ENCODE measurements around the gene AGR2. TPM values are rescaled to one million over a fixed set of nuclear protein-coding genes. Genes with fewer than 3 reads are reported as not detected.

The AGR2 gene
- total RNA-seq, 1 experiment from 2014 or later: 3.5 TPM

DNA sequence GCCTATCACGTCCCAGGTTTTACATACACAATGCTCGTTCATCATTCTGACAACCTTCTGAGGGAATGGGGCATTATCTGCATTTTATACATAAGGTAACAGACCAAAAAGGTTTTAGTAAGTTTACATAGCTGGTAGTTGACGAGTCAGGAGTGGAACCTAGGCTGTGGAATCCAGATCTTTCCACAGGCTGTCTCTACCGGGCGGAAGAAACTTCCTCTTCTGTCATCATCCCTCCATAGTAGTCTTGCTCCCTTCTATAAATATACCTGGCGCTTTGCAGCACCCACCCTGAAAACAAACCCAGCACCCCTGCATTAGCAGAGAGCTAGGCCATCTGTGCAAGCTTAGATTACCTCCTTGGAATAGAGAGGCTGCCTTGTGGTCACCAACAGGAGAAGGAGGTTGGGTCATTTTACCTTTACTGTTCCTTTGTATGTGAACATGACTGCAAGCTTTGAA, 49.9 kb downstream of the AGR2 start:
- peak; percentile 39 for DNase-seq (ENCODE audit: low read depth)
- in situ Hi-C loops (cut with HindIII; ENCODE audit: low pct_unique_long_range_greater_than_20kb, low sequenced_read_pairs): no loop called here

DNA sequence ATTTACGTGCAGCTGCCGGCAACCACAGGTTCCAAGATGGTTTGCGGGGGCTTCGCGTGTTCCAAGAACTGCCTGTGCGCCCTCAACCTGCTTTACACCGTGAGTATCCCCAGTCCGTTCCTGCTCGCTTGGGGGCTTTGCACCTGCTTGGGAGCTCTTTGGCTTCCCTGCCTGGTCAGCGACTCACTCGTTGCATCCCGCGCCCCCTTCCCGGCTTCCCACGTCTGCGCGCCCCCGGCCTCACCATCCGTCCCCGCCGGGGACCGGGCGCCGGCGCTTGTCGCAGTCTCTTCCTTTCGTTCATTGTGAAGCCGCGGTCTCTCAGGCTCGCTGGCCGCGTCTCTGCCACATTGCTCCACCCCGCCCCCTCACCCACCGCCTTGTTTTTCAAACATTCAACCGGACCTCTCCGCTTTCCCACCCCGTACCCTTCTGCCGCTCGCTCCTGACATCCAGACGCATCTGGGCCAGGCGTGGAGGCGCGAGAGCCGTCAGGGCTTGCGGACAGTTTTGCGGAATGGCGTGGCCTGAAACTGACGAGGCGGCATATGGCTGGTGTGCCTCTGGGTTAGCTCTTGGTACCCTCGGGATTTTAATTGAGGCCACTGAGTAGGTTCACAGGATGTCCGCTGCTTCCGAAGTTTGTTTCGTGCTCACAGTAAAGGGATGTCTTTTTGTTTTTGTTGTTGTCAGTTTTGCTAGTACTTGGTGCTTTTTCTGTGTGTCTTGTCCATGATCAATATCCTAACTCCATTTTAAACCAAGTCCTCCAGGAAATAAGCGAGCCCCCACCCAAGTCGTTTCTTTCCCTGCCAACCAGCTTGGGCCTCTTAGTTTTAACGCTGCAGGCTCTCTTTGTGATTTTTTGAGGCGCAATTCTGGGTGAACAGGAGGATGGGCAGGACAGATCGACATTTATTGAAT, 50.6 kb downstream of the AGR2 start:
- peak; percentile 55 for DNase-seq (ENCODE audit: low read depth)
- in situ Hi-C loops (cut with HindIII; ENCODE audit: low pct_unique_long_range_greater_than_20kb, low sequenced_read_pairs): no loop called here

DNA sequence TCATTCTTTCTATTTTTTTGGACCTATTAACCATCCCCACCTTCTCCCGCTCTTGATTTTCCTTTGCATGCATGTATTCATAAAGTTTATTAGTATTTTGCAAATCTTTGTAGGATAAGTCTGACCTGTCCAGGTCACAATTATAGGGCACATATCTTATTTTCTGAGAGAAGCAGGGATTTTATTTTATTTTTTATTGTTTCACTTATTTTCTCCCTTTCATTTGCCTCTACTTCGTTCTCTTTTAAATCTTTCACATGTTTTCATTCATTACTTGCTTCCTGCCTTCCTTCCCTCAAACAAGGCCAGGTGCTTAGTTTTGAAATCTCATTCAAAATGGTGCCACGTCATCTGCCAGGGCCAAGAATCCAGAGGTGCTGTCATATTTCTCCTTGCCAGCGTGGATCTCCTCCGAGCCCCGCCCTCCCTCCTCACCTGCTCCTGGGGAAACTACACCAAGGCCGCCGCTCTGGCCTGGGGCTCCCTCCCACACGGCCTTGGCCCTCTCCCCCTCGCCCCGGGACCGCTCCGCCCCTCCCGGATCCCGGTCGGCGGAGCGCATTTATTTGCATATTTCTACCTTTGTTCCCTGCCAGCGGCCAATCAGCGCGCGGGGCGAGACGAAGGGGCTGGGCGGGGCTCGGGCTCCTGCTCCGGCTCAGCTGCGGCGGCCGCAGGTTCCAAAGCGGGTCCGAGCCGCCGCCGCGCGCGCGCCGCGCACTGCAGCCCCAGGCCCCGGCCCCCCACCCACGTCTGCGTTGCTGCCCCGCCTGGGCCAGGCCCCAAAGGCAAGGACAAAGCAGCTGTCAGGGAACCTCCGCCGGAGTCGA, 51.5 kb downstream of the AGR2 start, which contains the start of gene TSPAN13:
Gene TSPAN13, plus strand, starts transcription at position 654 of the 830 bp plus-strand sequence. CDS start 213 bp downstream, outside the sequence.
- DNase-seq (ENCODE audit: low read depth): peak; percentile 97
- in situ Hi-C loops (cut with HindIII; ENCODE audit: low pct_unique_long_range_greater_than_20kb, low sequenced_read_pairs): no loop called here

DNA sequence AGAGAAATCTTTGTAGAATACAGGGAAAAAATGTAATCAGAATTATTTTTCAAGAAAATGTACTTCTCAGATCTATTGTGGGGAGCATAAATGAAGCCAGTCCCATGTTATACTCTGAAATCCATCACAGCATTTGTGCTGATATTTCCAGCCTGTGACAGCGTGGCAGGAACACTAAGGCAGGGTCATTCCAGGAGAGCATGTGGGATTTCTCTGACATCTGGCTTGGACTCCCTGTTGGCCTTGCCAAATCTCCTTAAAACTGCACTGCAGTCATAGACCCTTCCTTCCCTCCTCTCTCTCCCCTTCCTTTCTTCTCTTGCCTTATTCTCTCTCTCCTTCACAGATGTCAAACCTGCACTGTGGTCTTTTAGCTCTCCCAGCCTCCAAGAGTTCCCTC, 57.7 kb downstream of the AGR2 start:
- no peak for DNase-seq (ENCODE audit: low read depth)
- in situ Hi-C loops (cut with HindIII; ENCODE audit: low pct_unique_long_range_greater_than_20kb, low sequenced_read_pairs): no loop called here

DNA sequence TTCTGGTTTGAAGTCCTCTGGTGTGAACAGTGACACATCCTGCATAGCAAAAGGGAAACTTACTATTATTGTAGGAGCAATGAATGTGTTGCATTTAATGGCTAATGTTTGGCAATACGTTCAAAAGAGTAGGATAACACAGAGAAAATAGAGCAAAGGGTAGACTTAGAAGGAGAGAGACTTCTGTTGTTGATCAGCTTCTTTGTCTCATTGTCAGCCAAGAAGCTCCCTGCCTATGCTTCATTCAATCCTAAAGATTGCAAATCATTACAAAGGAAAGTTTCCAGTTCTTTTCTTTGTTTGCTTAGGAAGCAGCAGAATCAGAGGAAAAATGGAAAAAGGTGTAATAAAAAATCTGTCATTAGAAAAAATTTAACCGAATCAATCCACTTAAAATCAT, 59.2 kb downstream of the AGR2 start:
- no peak for DNase-seq (ENCODE audit: low read depth)
- in situ Hi-C loops (cut with HindIII; ENCODE audit: low pct_unique_long_range_greater_than_20kb, low sequenced_read_pairs): no loop called here

DNA sequence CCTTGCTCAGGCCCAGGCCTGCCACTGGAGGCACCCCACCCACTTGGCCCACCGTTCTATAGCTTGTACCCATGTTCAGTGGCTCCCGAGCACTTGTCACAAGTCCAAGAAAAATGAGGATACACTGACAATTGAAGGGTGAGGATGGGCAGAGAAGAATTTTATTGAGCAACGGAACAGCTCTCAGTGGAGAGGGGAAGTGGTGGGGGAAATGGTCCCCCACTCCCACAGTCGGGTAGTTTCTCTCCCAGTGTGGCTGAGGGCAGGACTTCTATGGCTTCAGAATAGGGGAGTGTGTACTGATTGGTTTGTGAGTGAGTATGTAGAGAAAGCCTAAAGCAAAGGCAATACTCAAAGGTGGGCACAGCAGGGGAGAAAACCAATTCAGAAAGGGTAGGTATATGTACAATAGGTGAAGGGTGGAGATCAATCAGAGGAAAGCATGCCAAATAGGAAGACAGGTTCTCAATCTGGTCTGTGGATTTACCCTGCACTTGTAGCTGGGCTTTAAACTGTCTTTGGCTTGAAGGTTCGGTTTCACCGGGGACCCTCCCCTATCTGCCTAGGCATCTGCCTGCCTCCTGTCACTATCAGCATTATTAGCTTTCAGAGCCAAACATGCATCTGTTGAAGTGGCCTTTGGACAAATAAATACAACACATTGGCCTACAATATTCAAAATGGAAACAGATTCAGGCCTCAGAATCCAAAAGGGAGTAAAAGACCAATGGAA, 60.1 kb downstream of the AGR2 start:
- DNase-seq (ENCODE audit: low read depth): no peak
- in situ Hi-C loops (cut with HindIII; ENCODE audit: low pct_unique_long_range_greater_than_20kb, low sequenced_read_pairs): no loop called here

DNA sequence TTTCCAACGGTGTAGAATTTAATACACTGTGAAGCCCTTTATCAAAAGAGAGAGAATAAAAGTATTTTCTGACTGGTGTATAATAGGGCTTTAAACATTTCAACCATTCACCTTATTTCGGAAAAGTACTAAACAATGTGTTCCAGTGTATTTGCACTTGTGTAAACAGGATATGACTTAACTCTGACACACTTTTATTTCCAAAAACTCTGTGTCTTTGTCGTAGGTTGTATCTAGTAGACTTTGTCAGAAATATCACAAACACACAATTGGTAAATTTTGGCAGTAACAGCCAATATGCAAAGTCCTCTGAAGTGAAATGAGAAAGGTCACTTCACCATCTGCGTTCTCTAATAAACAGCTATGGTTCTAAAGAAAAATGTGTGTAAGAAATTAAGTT, 61.6 kb downstream of the AGR2 start:
- DNase-seq (ENCODE audit: low read depth): no peak
- in situ Hi-C loops (cut with HindIII; ENCODE audit: low pct_unique_long_range_greater_than_20kb, low sequenced_read_pairs): no loop called here

DNA sequence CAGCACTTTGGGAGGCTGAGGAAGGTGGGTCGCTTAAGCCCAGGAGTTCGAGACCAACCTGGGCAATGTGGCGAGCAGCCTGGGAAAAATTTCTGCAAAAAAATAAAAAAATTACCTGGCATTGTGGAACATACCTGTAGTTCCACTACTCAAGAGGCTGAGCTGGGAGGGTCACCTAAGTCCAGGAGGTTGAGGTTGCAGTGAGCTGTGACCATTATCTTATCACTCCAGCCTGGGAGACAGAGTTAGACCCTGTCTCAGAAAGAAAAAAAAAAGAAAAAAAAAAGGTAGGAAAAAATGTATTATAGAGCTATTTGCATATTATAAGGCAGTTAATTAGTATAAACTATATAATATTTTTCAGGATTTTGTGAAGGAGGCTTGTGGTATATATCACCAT, 62.3 kb downstream of the AGR2 start:
- no peak for DNase-seq (ENCODE audit: low read depth)
- in situ Hi-C loops (cut with HindIII; ENCODE audit: low pct_unique_long_range_greater_than_20kb, low sequenced_read_pairs): no loop called here

Other genes starting within 250 kb of the AGR2 start
- 35.9 and 41.3 TPM in 2 replicates for gene ANKMY2, start 159.2 kb downstream of the AGR2 start, total RNA-seq (2014; rRNA removed; shearing (Covaris generic); ENCODE audit: low replicate concordance)
- 69.3 and 79.7 TPM in 2 replicates for gene BZW2, start 158.8 kb downstream of the AGR2 start, total RNA-seq (2014; rRNA removed; shearing (Covaris generic); ENCODE audit: low replicate concordance)
- gene TSPAN13, start 51.2 kb downstream of the AGR2 start, total RNA-seq (2014; rRNA removed; shearing (Covaris generic); ENCODE audit: low replicate concordance): 47.5 and 57.1 TPM in 2 replicates
- not detected in 2 replicates for gene AGR3, start 77.0 kb upstream of the AGR2 start, total RNA-seq (2014; rRNA removed; shearing (Covaris generic); ENCODE audit: low replicate concordance)